Measurements from ENCODE around the gene PNPO. TPM values are rescaled to one million over a fixed set of nuclear protein-coding genes. Genes with fewer than 3 reads are reported as not detected.

Gene PNPO
- total and polyA plus RNA-seq, 2 experiments from 2014 or later, result 12.2 to 17.0 TPM

- no peaks in the 10 kb centered on the region for H3K79me2 ChIP-seq
- no peaks in the 10 kb centered on the region for H3K36me3 ChIP-seq (replicated peaks; ENCODE audit: insufficient read depth, low read depth)
- H3K4me2 ChIP-seq, result no peak overlapping the region
- TF ChIP-seq EZH2phosphoT487 (IDR thresholded peaks at IDR 0.05; ENCODE audit: low read depth, severe bottlenecking, unreplicated experiment) (no peak), CTCF (IDR thresholded peaks at IDR 0.05; ENCODE audit: poor library complexity) (no peak), EZH2 (IDR thresholded peaks at IDR 0.05; ENCODE audit: borderline replicate concordance) (no peak)
- no peak overlapping the region for H3K4me3 ChIP-seq
- no peaks in the 10 kb centered on the region for H3K4me1 ChIP-seq (ENCODE audit: insufficient read depth)
- no peaks in the 10 kb centered on the region for H3K9me3 ChIP-seq (ENCODE audit: low read depth)
- no peak overlapping the region for H2AFZ ChIP-seq
- no peaks in the 10 kb centered on the region for H3K27me3 ChIP-seq
- WGBS (ENCODE audit: low lambda C conversion rate, missing lambda C conversion rate), result 74% methylated on average over 5 of the region's 5 CpGs
- no peak overlapping the region for H3K27ac ChIP-seq
- DNase-seq (ENCODE audit: low spot score), result no peak
- no peaks in the 10 kb centered on the region for H3K9me2 ChIP-seq (replicated peaks; ENCODE audit: insufficient read depth)
- H4K20me1 ChIP-seq (ENCODE audit: insufficient read depth, poor library complexity, severe bottlenecking), result no peaks in the 10 kb centered on the region
Observed at GRCh38 chr17:47993964-47994363, 52.6 kb downstream of the PNPO start.

GRCh38 chr17:47994724-47995123, 53.4 kb downstream of the PNPO start:
- Histone ChIP-seq H3K27me3 (no peaks in the 10 kb centered on the region), H3K79me2 (no peaks in the 10 kb centered on the region), H3K9me3 (ENCODE audit: low read depth) (no peaks in the 10 kb centered on the region), H3K4me3 (no peak overlapping the region), H3K4me1 (ENCODE audit: insufficient read depth) (no peaks in the 10 kb centered on the region), H3K4me2 (no peak overlapping the region), H3K36me3 (replicated peaks; ENCODE audit: insufficient read depth, low read depth) (no peaks in the 10 kb centered on the region), H3K27ac (no peak overlapping the region), H4K20me1 (ENCODE audit: insufficient read depth, poor library complexity, severe bottlenecking) (no peaks in the 10 kb centered on the region), H3K9me2 (replicated peaks; ENCODE audit: insufficient read depth) (no peaks in the 10 kb centered on the region), H2AFZ (no peak overlapping the region)
- TF ChIP-seq EZH2 (IDR thresholded peaks at IDR 0.05; ENCODE audit: borderline replicate concordance), result no peak
- TF ChIP-seq CTCF (IDR thresholded peaks at IDR 0.05; ENCODE audit: poor library complexity), result no peak
- no peak for TF ChIP-seq EZH2phosphoT487 (IDR thresholded peaks at IDR 0.05; ENCODE audit: low read depth, severe bottlenecking, unreplicated experiment)
- 94% methylated on average over 4 of the region's 4 CpGs for whole genome bisulfite sequencing (ENCODE audit: low lambda C conversion rate, missing lambda C conversion rate)
- no peak for DNase-seq (ENCODE audit: low spot score)

GRCh38 chr17:47995241-47995935, 54.0 kb downstream of the PNPO start:
- no peaks in the 10 kb centered on the region for H3K4me1 ChIP-seq (ENCODE audit: insufficient read depth)
- no peaks in the 10 kb centered on the region for H3K79me2 ChIP-seq
- H3K9me3 ChIP-seq (ENCODE audit: low read depth), result no peaks in the 10 kb centered on the region
- no peak overlapping the region for H3K27ac ChIP-seq
- no peaks in the 10 kb centered on the region for H3K36me3 ChIP-seq (replicated peaks; ENCODE audit: insufficient read depth, low read depth)
- WGBS (ENCODE audit: low lambda C conversion rate, missing lambda C conversion rate), result 65% methylated on average over 10 of the region's 13 CpGs
- no peak overlapping the region for H3K4me3 ChIP-seq
- no peaks in the 10 kb centered on the region for H4K20me1 ChIP-seq (ENCODE audit: insufficient read depth, poor library complexity, severe bottlenecking)
- H2AFZ ChIP-seq, result no peak overlapping the region
- no peak for DNase-seq (ENCODE audit: low spot score)
- H3K4me2 ChIP-seq, result no peak overlapping the region
- no peak for TF ChIP-seq CTCF (IDR thresholded peaks at IDR 0.05; ENCODE audit: poor library complexity)
- TF ChIP-seq EZH2phosphoT487 (IDR thresholded peaks at IDR 0.05; ENCODE audit: low read depth, severe bottlenecking, unreplicated experiment), result no peak
- H3K27me3 ChIP-seq, result no peaks in the 10 kb centered on the region
- H3K9me2 ChIP-seq (replicated peaks; ENCODE audit: insufficient read depth), result no peaks in the 10 kb centered on the region

Measured in hepatocyte (in vitro differentiated cells).